Panc1 (cell line): ENCODE results near the gene KLF15. TPM values are rescaled to one million over a fixed set of nuclear protein-coding genes. Genes with fewer than 3 reads are reported as not detected.

Source experiments
- ATAC-seq: fragments of 200-7000 bp; cut with Tn5 transposase; 2 replicates; pipeline ENCODE4 v1.9.1; 2020; ENCODE audit warnings: mild to moderate bottlenecking, moderate library complexity
- BruUV-seq: library from RNA; stranded (reverse); fragments of 400-500 nt; replicated peaks from 2 replicates; lab custom pipeline; 2021; lab: Mats Ljungman, UMichigan
- CTCF ChIA-PET: fragments of 300-600 bp; sonication (Branson Sonifier 250); formaldehyde crosslinking; loops from one replicate; lab custom pipeline; 2022; ENCODE audit warnings: antibody characterized with exemption; lab: Charles Lee
- POLR2A ChIA-PET: fragments of 300-600 bp; sonication (Branson Sonifier 250); formaldehyde crosslinking; loops from one replicate; lab custom pipeline; 2022; ENCODE audit warnings: antibody characterized with exemption; lab: Charles Lee
- DNase-seq: peaks from one replicate; pipeline ENCODE4 v3.0.0-alpha.2; 2010; ENCODE audit warnings: low read depth, low spot score
- H3K27ac ChIP-seq: 2 replicates; pipeline ENCODE4 v1.5.1; 2011; ENCODE audit warnings: mild to moderate bottlenecking, low read length, inconsistent platforms
- H3K27me3 ChIP-seq: fragments of 200-500 bp; sonication (Bioruptor generic); 2 replicates; pipeline ENCODE4 v1.6.0; 2014; ENCODE audit warnings: low read length, inconsistent platforms; ENCODE audit not compliant: control insufficient read depth, insufficient read depth
- H3K36me3 ChIP-seq: fragments of 200-500 bp; sonication (Bioruptor generic); 2 replicates; pipeline ENCODE4 v1.5.1; 2014; ENCODE audit warnings: inconsistent platforms, mild to moderate bottlenecking, low read length, moderate library complexity; ENCODE audit not compliant: control insufficient read depth, insufficient read depth
- H3K4me1 ChIP-seq: 2 replicates; pipeline ENCODE4 v1.5.1; 2011; ENCODE audit warnings: inconsistent platforms, mild to moderate bottlenecking, low read length, moderate library complexity; ENCODE audit not compliant: control insufficient read depth, insufficient read depth
- H3K4me3 ChIP-seq, 2 experiments: 2 replicates each; pipeline ENCODE4 v1.5.1; 2011 to 2012; ENCODE audit warnings: low read depth in 2 of 2, low read length in 2 of 2, mild to moderate bottlenecking in 2 of 2, inconsistent platforms in 1 of 2, moderate library complexity in 1 of 2
- H3K9me3 ChIP-seq: fragments of 200-500 bp; sonication (Bioruptor generic); 2 replicates; pipeline ENCODE4 v1.5.1; 2014; ENCODE audit warnings: low read depth, mild to moderate bottlenecking, inconsistent platforms, low read length, moderate library complexity; ENCODE audit not compliant: control insufficient read depth, insufficient read depth
- CTCF ChIP-seq: fragments of 450-650 bp; IDR thresholded peaks from 2 replicates; pipeline ENCODE4 v1.5.1; 2017; ENCODE audit warnings: mild to moderate bottlenecking
- POLR2AphosphoS5 ChIP-seq: IDR thresholded peaks from 2 replicates; pipeline ENCODE4 v1.6.1; 2012; ENCODE audit warnings: mild to moderate bottlenecking, low read depth, low read length, moderate library complexity
- REST ChIP-seq, 2 experiments: IDR thresholded peaks; 2 replicates each; pipeline ENCODE4 v1.6.1; 2011 to 2012; ENCODE audit warnings: low read depth in 2 of 2, control low read depth in 1 of 2, low read length in 1 of 2, mild to moderate bottlenecking in 1 of 2, moderate library complexity in 1 of 2; ENCODE audit not compliant: insufficient read depth in 1 of 2
- SIN3A ChIP-seq: IDR thresholded peaks from 2 replicates; pipeline ENCODE4 v1.6.1; 2012; ENCODE audit warnings: low read depth, mild to moderate bottlenecking, low read length, moderate library complexity, borderline replicate concordance; ENCODE audit not compliant: insufficient read depth
- TCF7L2 ChIP-seq: IDR thresholded peaks from 2 replicates; pipeline ENCODE4 v1.6.1; 2011; ENCODE audit warnings: mild to moderate bottlenecking, low read depth, low read length, inconsistent platforms
- in situ Hi-C: cut with HindIII; loops from 2 replicates; pipeline ENCODE4 v1.10.0; 2016; ENCODE audit warnings: low sequenced_read_pairs, low pct_unique_long_range_greater_than_20kb
- intact Hi-C: fragments of 100-400 bp; cut with micrococcal nuclease; formaldehyde crosslinking; loops from one replicate; pipeline ENCODE4 v1.10.0; 2022; ENCODE audit not compliant: unreplicated experiment
- total RNA-seq: library from RNA; stranded (reverse); gene quantifications from one replicate; pipeline ENCODE4 v1.2.1, GENCODE V29; 2021; ENCODE audit not compliant: unreplicated experiment

The KLF15 gene
- total RNA-seq, 1 experiment from 2014 or later: 0.10 TPM

- Histone ChIP-seq H3K27ac (no peak overlapping the region), H3K9me3 (no peaks in the 10 kb centered on the region), H3K36me3 (no peaks in the 10 kb centered on the region; the same call in 1 of the 2 replicates), H3K27me3 (peaks cover 26% of the 10 kb centered on the region), H3K4me1 (peaks cover 13% of the 10 kb centered on the region), H3K4me3 (no peak overlapping the region)
- DNase-seq (no peak), ATAC-seq (no peak)
- intact Hi-C loops (no loop called here), in situ Hi-C loops (no loop called here)
- BruUV-seq: no TSS peak
- TF ChIP-seq CTCF (no peak), POLR2AphosphoS5 (no peak), REST (IDR thresholded peaks at IDR 0.05; ENCODE audit: insufficient read depth in 1 of 2, low read depth in 2 of 2, low read length in 1 of 2) (no peak), SIN3A (no peak), TCF7L2 (no peak)
- ChIA-PET POLR2A (interaction anchor here (0.6 kb wide), 1 partner anchor 94 kb away, joined by 3 read pairs; no protein-coding TSS in a partner anchor), CTCF (interaction anchor here (0.6 kb wide), 1 partner anchor 91 kb away, joined by 6 read pairs; no protein-coding TSS in a partner anchor)
Measured at GRCh38 chr3:126360046-126360713, 3.0 kb upstream of the KLF15 start.

GRCh38 chr3:126358816-126359181 is 1.6 kb upstream of the KLF15 start:
- H3K27ac ChIP-seq: no peak overlapping the region
- peaks cover 13% of the 10 kb centered on the region for H3K4me1 ChIP-seq
- DNase-seq: no peak
- no peaks in the 10 kb centered on the region for H3K9me3 ChIP-seq
- no peak for TF ChIP-seq SIN3A
- no peak for TF ChIP-seq CTCF
- no peak for TF ChIP-seq REST (IDR thresholded peaks at IDR 0.05; ENCODE audit: insufficient read depth in 1 of 2, low read depth in 2 of 2, low read length in 1 of 2)
- TF ChIP-seq TCF7L2: no peak
- no peak for TF ChIP-seq POLR2AphosphoS5
- CTCF ChIA-PET: interaction anchor here (0.5 kb wide), 1 partner anchor 197 kb away, joined by 4 read pairs; no protein-coding TSS in a partner anchor
- no peak for ATAC-seq
- H3K27me3 ChIP-seq: peaks cover 26% of the 10 kb centered on the region
- no peak overlapping the region for H3K4me3 ChIP-seq
- in situ Hi-C loops: no loop called here
- POLR2A ChIA-PET: no interaction called here
- intact Hi-C loops: no loop called here
- H3K36me3 ChIP-seq: no peaks in the 10 kb centered on the region; the same call in 1 of the 2 replicates
- no TSS peak for BruUV-seq
